Coronary artery (tissue), 2 donors: ENCODE data around the gene PHOSPHO2.
"Not testable (repeated sequence)": the region's sequence is repeated elsewhere in the genome, so short reads cannot be mapped to it uniquely, and the experiment has no call there.

Experiments used
- DNase-seq: peaks from one replicate; pipeline ENCODE4 v3.0.0-alpha.2; 2017; ENCODE audit warnings: low spot score
- H3K27ac ChIP-seq, 2 donors: fragments of 200-600 bp; sonication (generic); one replicate each; pipeline ENCODE4 v1.5.1; 2016 to 2019
- H3K4me3 ChIP-seq: fragments of 200-600 bp; sonication (generic); 2 replicates; pipeline ENCODE4 v1.5.1; 2016; ENCODE audit warnings: mild to moderate bottlenecking, moderate library complexity
- CTCF ChIP-seq: fragments of 200-600 bp; sonication (generic); IDR thresholded peaks from one replicate; pipeline ENCODE4 v1.5.1; 2019; ENCODE audit warnings: antibody characterized with exemption

Gene PHOSPHO2

GRCh38 chr2:169683054-169683424, 11.2 kb upstream of the PHOSPHO2 start:
- TF ChIP-seq CTCF: no peak
- Histone ChIP-seq H3K27ac (no peak overlapping the region), H3K4me3 (no peak overlapping the region)
- DNase-seq: no peak

- no peak for TF ChIP-seq CTCF
- no peak overlapping the region for H3K27ac ChIP-seq
- no peak overlapping the region for H3K4me3 ChIP-seq
- DNase-seq: no peak
Observed at GRCh38 chr2:169683425-169684134, 10.7 kb upstream of the PHOSPHO2 start.

- no peak for TF ChIP-seq CTCF
- Histone ChIP-seq H3K4me3 (no peak overlapping the region), H3K27ac (no peak overlapping the region)
- no peak for DNase-seq
Observed at GRCh38 chr2:169684135-169684565, 10.1 kb upstream of the PHOSPHO2 start.

GRCh38 chr2:169684712-169685111, 9.6 kb upstream of the PHOSPHO2 start:
- not testable (repeated sequence) for H3K4me3 ChIP-seq, H3K27ac ChIP-seq, DNase-seq

GRCh38 chr2:169686825-169687224, 7.4 kb upstream of the PHOSPHO2 start:
- not testable (repeated sequence) for H3K27ac ChIP-seq, H3K4me3 ChIP-seq, DNase-seq

- H3K27ac ChIP-seq, H3K4me3 ChIP-seq, DNase-seq: not testable (repeated sequence)
Observed at GRCh38 chr2:169687943-169688342, 6.3 kb upstream of the PHOSPHO2 start.

- DNase-seq: no peak
- Histone ChIP-seq H3K27ac (no peak overlapping the region), H3K4me3 (no peak overlapping the region)
- TF ChIP-seq CTCF: no peak
Observed at GRCh38 chr2:169690958-169691357, 3.3 kb upstream of the PHOSPHO2 start.

- Histone ChIP-seq H3K27ac (no peak overlapping the region), H3K4me3 (no peak overlapping the region)
- TF ChIP-seq CTCF: no peak
- no peak for DNase-seq
Observed at GRCh38 chr2:169692718-169693117, 1.6 kb upstream of the PHOSPHO2 start.

- no peak for DNase-seq
- Histone ChIP-seq H3K4me3 (peak overlapping the region; percentile 94), H3K27ac (no peak overlapping the region)
- no peak for TF ChIP-seq CTCF
Observed at GRCh38 chr2:169693360-169693759, 909 bp upstream of the PHOSPHO2 start.
